OCI-LY3 (cell line): Measurements from ENCODE around the gene BAG2.

Experiments used
- CTCF ChIP-seq: fragments of 200-600, 300-600 bp; sonication (generic); IDR thresholded peaks from 2 replicates; pipeline ENCODE4 v1.5.1; 2014; ENCODE audit warnings: antibody characterized with exemption, low read length, low read depth
- EZH2phosphoT487 ChIP-seq: fragments of 200-600 bp; shearing (Covaris generic); IDR thresholded peaks from 2 replicates; pipeline ENCODE4 v1.6.1; 2018; ENCODE audit warnings: antibody characterized with exemption, mixed run types, low read depth

GRCh38 chr6:57180596-57180995 lies 8.5 kb downstream of the BAG2 start:
- TF ChIP-seq CTCF (no peak), EZH2phosphoT487 (no peak)
